ENCODE data around the gene MTA2.
"Not testable (repeated sequence)": the region's sequence is repeated elsewhere in the genome, so short reads cannot be mapped to it uniquely, and the experiment has no call there.

MTA2 gene

GRCh38 chr11:62569611-62570010, 32.1 kb downstream of the MTA2 start:
- no peaks in the 10 kb centered on the region for H3K27me3 ChIP-seq (ENCODE audit: insufficient read depth, poor library complexity, severe bottlenecking)
- H3K9me3 ChIP-seq (ENCODE audit: severe bottlenecking) = no peaks in the 10 kb centered on the region
- TF ChIP-seq CTCF (IDR thresholded peaks at IDR 0.05; ENCODE audit: poor library complexity, severe bottlenecking) = no peak
- DNase-seq (ENCODE audit: low spot score) (no peak), ATAC-seq (ENCODE audit: low read depth) (no peak)
- H3K27ac ChIP-seq (ENCODE audit: poor library complexity, severe bottlenecking) = peak overlapping the region; percentile 79
- no peak overlapping the region for H3K4me3 ChIP-seq (ENCODE audit: severe bottlenecking)
- H3K4me1 ChIP-seq (ENCODE audit: insufficient read depth, poor library complexity, severe bottlenecking) = peaks cover 11% of the 10 kb centered on the region
- H3K36me3 ChIP-seq (ENCODE audit: low read depth) = peaks cover 85% of the 10 kb centered on the region

- no peak for TF ChIP-seq CTCF (IDR thresholded peaks at IDR 0.05; ENCODE audit: poor library complexity, severe bottlenecking)
- Histone ChIP-seq H3K4me3 (ENCODE audit: severe bottlenecking) (no peak overlapping the region), H3K9me3 (ENCODE audit: severe bottlenecking) (no peaks in the 10 kb centered on the region), H3K36me3 (ENCODE audit: low read depth) (peaks cover 97% of the 10 kb centered on the region), H3K27ac (ENCODE audit: poor library complexity, severe bottlenecking) (no peak overlapping the region), H3K27me3 (ENCODE audit: insufficient read depth, poor library complexity, severe bottlenecking) (no peaks in the 10 kb centered on the region), H3K4me1 (ENCODE audit: insufficient read depth, poor library complexity, severe bottlenecking) (peaks cover 8% of the 10 kb centered on the region)
- ATAC-seq (ENCODE audit: low read depth) = peak; percentile 11; the same call in 1 of the 3 replicates
- no peak for DNase-seq (ENCODE audit: low spot score)
Observed at GRCh38 chr11:62567018-62567633, 34.5 kb downstream of the MTA2 start.

GRCh38 chr11:62566247-62566646, 35.4 kb downstream of the MTA2 start:
- Histone ChIP-seq H3K36me3 (ENCODE audit: low read depth) (peaks cover 94% of the 10 kb centered on the region), H3K27ac (ENCODE audit: poor library complexity, severe bottlenecking) (no peak overlapping the region), H3K9me3 (ENCODE audit: severe bottlenecking) (no peaks in the 10 kb centered on the region), H3K27me3 (ENCODE audit: insufficient read depth, poor library complexity, severe bottlenecking) (no peaks in the 10 kb centered on the region), H3K4me1 (ENCODE audit: insufficient read depth, poor library complexity, severe bottlenecking) (peaks cover 12% of the 10 kb centered on the region), H3K4me3 (ENCODE audit: severe bottlenecking) (no peak overlapping the region)
- no peak for DNase-seq (ENCODE audit: low spot score)
- no peak for ATAC-seq (ENCODE audit: low read depth)
- TF ChIP-seq CTCF (IDR thresholded peaks at IDR 0.05; ENCODE audit: poor library complexity, severe bottlenecking) = no peak

- no peaks in the 10 kb centered on the region for H3K27me3 ChIP-seq (ENCODE audit: insufficient read depth, poor library complexity, severe bottlenecking)
- no peak for ATAC-seq (ENCODE audit: low read depth)
Observed at GRCh38 chr11:62565100-62565802, 36.4 kb downstream of the MTA2 start.

GRCh38 chr11:62561677-62562230, 39.9 kb downstream of the MTA2 start:
- Histone ChIP-seq H3K36me3 (ENCODE audit: low read depth) (peaks cover 79% of the 10 kb centered on the region), H3K27ac (ENCODE audit: poor library complexity, severe bottlenecking) (peak overlapping the region; percentile 100), H3K4me1 (ENCODE audit: insufficient read depth, poor library complexity, severe bottlenecking) (peaks cover 42% of the 10 kb centered on the region)
- not testable (repeated sequence) for H3K9me3 ChIP-seq (ENCODE audit: severe bottlenecking); H3K27me3 ChIP-seq (ENCODE audit: insufficient read depth, poor library complexity, severe bottlenecking); ATAC-seq (ENCODE audit: low read depth); H3K4me3 ChIP-seq (ENCODE audit: severe bottlenecking); DNase-seq (ENCODE audit: low spot score)

More at GRCh38 chr11:62565100-62565802, 36.4 kb downstream of the MTA2 start:
- Histone ChIP-seq H3K4me3 (ENCODE audit: severe bottlenecking) (no peak overlapping the region), H3K9me3 (ENCODE audit: severe bottlenecking) (no peaks in the 10 kb centered on the region), H3K4me1 (ENCODE audit: insufficient read depth, poor library complexity, severe bottlenecking) (peaks cover 20% of the 10 kb centered on the region), H3K27ac (ENCODE audit: poor library complexity, severe bottlenecking) (no peak overlapping the region), H3K36me3 (ENCODE audit: low read depth) (peaks cover 91% of the 10 kb centered on the region)
- DNase-seq (ENCODE audit: low spot score) = no peak
- TF ChIP-seq CTCF (IDR thresholded peaks at IDR 0.05; ENCODE audit: poor library complexity, severe bottlenecking) = no peak
